IMR-90 (cell line): ENCODE results near the gene TSHZ1.

Experiments used
- BHLHE40 ChIP-seq: fragments of 150-350 bp; IDR thresholded peaks from 2 replicates; pipeline ENCODE4 v1.6.1; 2016; ENCODE audit warnings: mild to moderate bottlenecking, low read depth, low read length
- CEBPB ChIP-seq: IDR thresholded peaks from 2 replicates; pipeline ENCODE4 v1.6.1; 2012; ENCODE audit warnings: low read depth, low read length, improper control_type of control experiment
- CHD1 ChIP-seq: IDR thresholded peaks from 2 replicates; pipeline ENCODE4 v1.6.1; 2012; ENCODE audit warnings: low read depth, low read length, improper control_type of control experiment
- MXI1 ChIP-seq: IDR thresholded peaks from 2 replicates; pipeline ENCODE4 v1.6.1; 2012; ENCODE audit warnings: low read depth, mild to moderate bottlenecking, low read length, moderate library complexity, borderline replicate concordance
- POLR2A ChIP-seq: IDR thresholded peaks from 2 replicates; pipeline ENCODE4 v1.6.1; 2012; ENCODE audit warnings: mild to moderate bottlenecking, low read depth, low read length
- TF ChIP-seq, protein P1 (sequence below): conservative IDR thresholded peaks from 2 replicates; pipeline ENCODE4 v1.5.1; 2012; ENCODE audit warnings: mild to moderate bottlenecking, low read depth, low read length, improper control_type of control experiment
- TF ChIP-seq, protein P2 (sequence below): fragments of 150-350 bp; IDR thresholded peaks from 2 replicates; pipeline ENCODE4 v1.6.1; 2017; ENCODE audit warnings: mild to moderate bottlenecking, antibody characterized with exemption, low read length, low read depth

DNA sequence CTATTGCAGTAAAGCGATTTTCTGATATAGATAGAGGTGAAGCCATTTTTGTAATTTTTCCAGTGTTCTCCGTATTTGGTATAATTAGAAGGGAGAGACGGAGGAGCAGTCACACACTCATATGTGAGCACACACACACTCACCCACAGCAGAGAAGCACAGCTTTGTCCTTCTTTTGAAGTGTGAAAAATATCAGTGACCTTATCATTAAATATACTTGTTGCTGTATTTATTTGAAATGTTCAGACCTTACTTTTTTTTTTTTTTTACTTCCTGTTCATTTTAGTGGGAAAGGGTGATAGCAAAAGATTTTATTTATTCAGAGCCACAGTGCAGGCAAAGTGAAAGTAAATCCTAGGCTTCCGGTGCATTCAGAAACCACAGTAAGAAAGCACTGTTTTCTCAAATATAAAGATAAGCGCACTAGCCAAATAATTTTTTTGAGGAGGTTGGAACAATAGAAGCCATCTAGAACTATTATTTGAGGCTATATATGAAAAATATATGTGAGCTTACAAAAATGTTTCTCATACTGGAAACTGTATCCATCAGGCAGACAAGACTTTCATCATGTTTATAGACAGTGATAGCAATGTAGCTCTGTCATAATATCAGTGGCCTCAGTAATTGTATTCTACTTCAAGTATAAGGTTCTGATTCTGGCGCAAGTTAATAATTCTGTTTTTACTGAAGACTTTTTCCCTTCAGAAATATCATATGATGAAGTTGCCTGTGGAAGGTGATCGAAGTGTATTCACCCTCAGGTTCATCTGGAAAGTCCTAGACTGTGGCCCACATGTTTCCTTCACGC is 37.2 kb downstream of the TSHZ1 start:
- TF ChIP-seq, protein P1, sequence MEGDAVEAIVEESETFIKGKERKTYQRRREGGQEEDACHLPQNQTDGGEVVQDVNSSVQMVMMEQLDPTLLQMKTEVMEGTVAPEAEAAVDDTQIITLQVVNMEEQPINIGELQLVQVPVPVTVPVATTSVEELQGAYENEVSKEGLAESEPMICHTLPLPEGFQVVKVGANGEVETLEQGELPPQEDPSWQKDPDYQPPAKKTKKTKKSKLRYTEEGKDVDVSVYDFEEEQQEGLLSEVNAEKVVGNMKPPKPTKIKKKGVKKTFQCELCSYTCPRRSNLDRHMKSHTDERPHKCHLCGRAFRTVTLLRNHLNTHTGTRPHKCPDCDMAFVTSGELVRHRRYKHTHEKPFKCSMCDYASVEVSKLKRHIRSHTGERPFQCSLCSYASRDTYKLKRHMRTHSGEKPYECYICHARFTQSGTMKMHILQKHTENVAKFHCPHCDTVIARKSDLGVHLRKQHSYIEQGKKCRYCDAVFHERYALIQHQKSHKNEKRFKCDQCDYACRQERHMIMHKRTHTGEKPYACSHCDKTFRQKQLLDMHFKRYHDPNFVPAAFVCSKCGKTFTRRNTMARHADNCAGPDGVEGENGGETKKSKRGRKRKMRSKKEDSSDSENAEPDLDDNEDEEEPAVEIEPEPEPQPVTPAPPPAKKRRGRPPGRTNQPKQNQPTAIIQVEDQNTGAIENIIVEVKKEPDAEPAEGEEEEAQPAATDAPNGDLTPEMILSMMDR, result no peak
- TF ChIP-seq POLR2A (no peak), BHLHE40 (no peak), CHD1 (no peak), CEBPB (no peak), MXI1 (no peak)
- TF ChIP-seq, protein P2, sequence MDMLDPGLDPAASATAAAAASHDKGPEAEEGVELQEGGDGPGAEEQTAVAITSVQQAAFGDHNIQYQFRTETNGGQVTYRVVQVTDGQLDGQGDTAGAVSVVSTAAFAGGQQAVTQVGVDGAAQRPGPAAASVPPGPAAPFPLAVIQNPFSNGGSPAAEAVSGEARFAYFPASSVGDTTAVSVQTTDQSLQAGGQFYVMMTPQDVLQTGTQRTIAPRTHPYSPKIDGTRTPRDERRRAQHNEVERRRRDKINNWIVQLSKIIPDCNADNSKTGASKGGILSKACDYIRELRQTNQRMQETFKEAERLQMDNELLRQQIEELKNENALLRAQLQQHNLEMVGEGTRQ, result no peak
